ENCODE measurements around the gene VLDLR.

VLDLR gene

GRCh38 chr9:2664174-2665065 is 42.8 kb downstream of the VLDLR start:
- no peak overlapping the region for H3K27ac ChIP-seq (replicated peaks; ENCODE audit: low read length)
- H3K18ac ChIP-seq (ENCODE audit: low read length) = no peak overlapping the region
- no peak overlapping the region for H3K4ac ChIP-seq (ENCODE audit: low read length)
- H3K23ac ChIP-seq (ENCODE audit: low read depth, low read length, poor library complexity) = no peak overlapping the region
- H2BK15ac ChIP-seq (ENCODE audit: low read length) = no peak overlapping the region
- no CpG with 5 or more reads among the region's 4 CpGs for WGBS, 2 donors (ENCODE audit: extremely low coverage in 2 of 2, insufficient read length in 2 of 2, insufficient replicate concordance in 1 of 2)
- peaks cover 0 to 2% of the 10 kb centered on the region in 2 donors for H3K4me1 ChIP-seq (ENCODE audit: control insufficient read depth in 2 of 2, insufficient read depth in 1 of 2, low read depth in 1 of 2, low read length in 2 of 2)
- H3K9me3 ChIP-seq (replicated peaks in 1 of 2; ENCODE audit: control insufficient read depth in 2 of 2, insufficient read depth in 1 of 2, low read depth in 1 of 2, low read length in 2 of 2) = peaks cover 2 to 14% of the 10 kb centered on the region in 2 donors
- H3K14ac ChIP-seq (ENCODE audit: low read length) = no peak overlapping the region
- H2BK5ac ChIP-seq (ENCODE audit: low read length) = no peak overlapping the region
- no peak overlapping the region for H4K91ac ChIP-seq (ENCODE audit: low read depth, low read length, poor library complexity)
- no peaks in the 10 kb centered on the region for H3K36me3 ChIP-seq (replicated peaks in 1 of 2; ENCODE audit: control insufficient read depth in 2 of 2, insufficient read depth in 2 of 2, low read length in 2 of 2)
- no peak overlapping the region for H4K8ac ChIP-seq (ENCODE audit: low read depth, low read length)
- no peak overlapping the region for H3K4me2 ChIP-seq (ENCODE audit: insufficient read depth, low read length, poor library complexity, severe bottlenecking)
- H3K9ac ChIP-seq (ENCODE audit: low read depth, low read length, poor library complexity) = no peak overlapping the region
- DNase-seq (ENCODE audit: low spot score) = no peak
- no peaks in the 10 kb centered on the region for H3K27me3 ChIP-seq (ENCODE audit: control insufficient read depth in 3 of 3, insufficient read depth in 3 of 3, low read depth in 1 of 3, low read length in 3 of 3)
- no peaks in the 10 kb centered on the region for H3K79me1 ChIP-seq (ENCODE audit: low read depth, low read length)
- no peak overlapping the region for H2AFZ ChIP-seq (ENCODE audit: low read length)
- no peak overlapping the region for H2BK12ac ChIP-seq (ENCODE audit: low read length)
- H2BK120ac ChIP-seq (ENCODE audit: low read depth, low read length) = no peak overlapping the region
- H3K4me3 ChIP-seq (ENCODE audit: low read length in 2 of 2) = no peak overlapping the region
- no peak overlapping the region for H2AK5ac ChIP-seq (ENCODE audit: low read depth, low read length)

DNA sequence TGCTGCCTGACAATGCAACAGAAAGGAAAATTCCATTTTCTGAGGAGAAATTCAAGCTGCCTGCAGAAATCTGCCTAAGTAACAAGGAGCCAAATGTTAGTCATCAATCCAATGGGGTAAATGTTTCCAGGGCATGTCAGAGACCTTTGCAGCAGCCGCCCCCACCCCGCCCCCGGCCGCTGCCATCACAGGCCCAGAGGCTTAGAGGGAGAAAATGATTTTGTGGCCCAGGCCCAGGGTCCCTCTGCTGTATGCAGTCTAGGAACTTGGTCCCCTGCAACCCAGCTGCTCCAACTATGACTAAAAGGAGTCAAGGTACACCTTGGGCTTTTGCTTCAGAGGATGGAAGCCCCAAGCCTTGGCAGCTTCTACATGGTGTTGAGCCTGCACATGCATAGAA is 45.0 kb downstream of the VLDLR start:
- no CpG with 5 or more reads among the region's 4 CpGs for WGBS, 2 donors (ENCODE audit: extremely low coverage in 2 of 2, insufficient read length in 2 of 2, insufficient replicate concordance in 1 of 2)

GRCh38 chr9:2673161-2673560 is 51.6 kb downstream of the VLDLR start:
- Histone ChIP-seq H3K4me1 (ENCODE audit: control insufficient read depth in 2 of 2, insufficient read depth in 1 of 2, low read depth in 1 of 2, low read length in 2 of 2) (no peaks in the 10 kb centered on the region), H4K91ac (ENCODE audit: low read depth, low read length, poor library complexity) (no peak overlapping the region), H3K36me3 (replicated peaks in 1 of 2; ENCODE audit: control insufficient read depth in 2 of 2, insufficient read depth in 2 of 2, low read length in 2 of 2) (no peaks in the 10 kb centered on the region), H3K4me2 (ENCODE audit: insufficient read depth, low read length, poor library complexity, severe bottlenecking) (no peak overlapping the region), H3K4me3 (ENCODE audit: low read length in 2 of 2) (no peak overlapping the region), H3K27me3 (ENCODE audit: control insufficient read depth in 3 of 3, insufficient read depth in 3 of 3, low read depth in 1 of 3, low read length in 3 of 3) (no peaks in the 10 kb centered on the region), H3K18ac (ENCODE audit: low read length) (no peak overlapping the region), H2AFZ (ENCODE audit: low read length) (no peak overlapping the region), H2AK5ac (ENCODE audit: low read depth, low read length) (no peak overlapping the region), H3K14ac (ENCODE audit: low read length) (no peak overlapping the region), H3K79me1 (ENCODE audit: low read depth, low read length) (no peaks in the 10 kb centered on the region), H3K9me3 (replicated peaks in 1 of 2; ENCODE audit: control insufficient read depth in 2 of 2, insufficient read depth in 1 of 2, low read depth in 1 of 2, low read length in 2 of 2) (no peaks in the 10 kb centered on the region), H2BK15ac (ENCODE audit: low read length) (no peak overlapping the region), H3K27ac (replicated peaks; ENCODE audit: low read length) (no peak overlapping the region), H2BK12ac (ENCODE audit: low read length) (no peak overlapping the region), H3K23ac (ENCODE audit: low read depth, low read length, poor library complexity) (no peak overlapping the region), H3K9ac (ENCODE audit: low read depth, low read length, poor library complexity) (no peak overlapping the region), H2BK5ac (ENCODE audit: low read length) (no peak overlapping the region), H4K8ac (ENCODE audit: low read depth, low read length) (no peak overlapping the region), H2BK120ac (ENCODE audit: low read depth, low read length) (no peak overlapping the region), H3K4ac (ENCODE audit: low read length) (no peak overlapping the region)
- DNase-seq (ENCODE audit: low spot score) = no peak
- no CpG with 5 or more reads among the region's 3 CpGs for WGBS, 2 donors (ENCODE audit: extremely low coverage in 2 of 2, insufficient read length in 2 of 2, insufficient replicate concordance in 1 of 2)

More for the DNA sequence above, 45.0 kb downstream of the VLDLR start:
- Histone ChIP-seq H3K9ac (ENCODE audit: low read depth, low read length, poor library complexity) (no peak overlapping the region), H2AK5ac (ENCODE audit: low read depth, low read length) (no peak overlapping the region), H3K18ac (ENCODE audit: low read length) (no peak overlapping the region), H3K4me1 (ENCODE audit: control insufficient read depth in 2 of 2, insufficient read depth in 1 of 2, low read depth in 1 of 2, low read length in 2 of 2) (peaks cover 0 to 2% of the 10 kb centered on the region in 2 donors), H2BK15ac (ENCODE audit: low read length) (no peak overlapping the region), H3K4me3 (ENCODE audit: low read length in 2 of 2) (no peak overlapping the region), H3K9me3 (replicated peaks in 1 of 2; ENCODE audit: control insufficient read depth in 2 of 2, insufficient read depth in 1 of 2, low read depth in 1 of 2, low read length in 2 of 2) (peaks cover 2 to 14% of the 10 kb centered on the region in 2 donors), H3K27ac (replicated peaks; ENCODE audit: low read length) (no peak overlapping the region), H3K79me1 (ENCODE audit: low read depth, low read length) (no peaks in the 10 kb centered on the region), H2BK120ac (ENCODE audit: low read depth, low read length) (no peak overlapping the region), H3K4me2 (ENCODE audit: insufficient read depth, low read length, poor library complexity, severe bottlenecking) (no peak overlapping the region), H2BK5ac (ENCODE audit: low read length) (no peak overlapping the region), H3K27me3 (ENCODE audit: control insufficient read depth in 3 of 3, insufficient read depth in 3 of 3, low read depth in 1 of 3, low read length in 3 of 3) (no peaks in the 10 kb centered on the region), H3K36me3 (replicated peaks in 1 of 2; ENCODE audit: control insufficient read depth in 2 of 2, insufficient read depth in 2 of 2, low read length in 2 of 2) (no peaks in the 10 kb centered on the region), H3K23ac (ENCODE audit: low read depth, low read length, poor library complexity) (no peak overlapping the region), H2AFZ (ENCODE audit: low read length) (no peak overlapping the region), H3K4ac (ENCODE audit: low read length) (no peak overlapping the region), H3K14ac (ENCODE audit: low read length) (no peak overlapping the region), H2BK12ac (ENCODE audit: low read length) (no peak overlapping the region), H4K91ac (ENCODE audit: low read depth, low read length, poor library complexity) (no peak overlapping the region), H4K8ac (ENCODE audit: low read depth, low read length) (no peak overlapping the region)
- DNase-seq (ENCODE audit: low spot score) = no peak

GRCh38 chr9:2674141-2674824 is 52.7 kb downstream of the VLDLR start:
- Histone ChIP-seq H2BK5ac (ENCODE audit: low read length) (no peak overlapping the region), H3K14ac (ENCODE audit: low read length) (no peak overlapping the region), H3K27me3 (ENCODE audit: control insufficient read depth in 3 of 3, insufficient read depth in 3 of 3, low read depth in 1 of 3, low read length in 3 of 3) (no peaks in the 10 kb centered on the region), H3K9ac (ENCODE audit: low read depth, low read length, poor library complexity) (no peak overlapping the region), H3K23ac (ENCODE audit: low read depth, low read length, poor library complexity) (no peak overlapping the region), H3K79me1 (ENCODE audit: low read depth, low read length) (no peaks in the 10 kb centered on the region), H2AFZ (ENCODE audit: low read length) (no peak overlapping the region), H3K4me1 (ENCODE audit: control insufficient read depth in 2 of 2, insufficient read depth in 1 of 2, low read depth in 1 of 2, low read length in 2 of 2) (no peaks in the 10 kb centered on the region), H3K4me3 (ENCODE audit: low read length in 2 of 2) (no peak overlapping the region), H2AK5ac (ENCODE audit: low read depth, low read length) (no peak overlapping the region), H4K8ac (ENCODE audit: low read depth, low read length) (no peak overlapping the region), H2BK12ac (ENCODE audit: low read length) (no peak overlapping the region), H3K9me3 (replicated peaks in 1 of 2; ENCODE audit: control insufficient read depth in 2 of 2, insufficient read depth in 1 of 2, low read depth in 1 of 2, low read length in 2 of 2) (no peaks in the 10 kb centered on the region), H3K4ac (ENCODE audit: low read length) (no peak overlapping the region), H3K36me3 (replicated peaks in 1 of 2; ENCODE audit: control insufficient read depth in 2 of 2, insufficient read depth in 2 of 2, low read length in 2 of 2) (no peaks in the 10 kb centered on the region), H3K18ac (ENCODE audit: low read length) (no peak overlapping the region), H3K27ac (replicated peaks; ENCODE audit: low read length) (no peak overlapping the region), H2BK15ac (ENCODE audit: low read length) (no peak overlapping the region), H2BK120ac (ENCODE audit: low read depth, low read length) (no peak overlapping the region), H3K4me2 (ENCODE audit: insufficient read depth, low read length, poor library complexity, severe bottlenecking) (no peak overlapping the region), H4K91ac (ENCODE audit: low read depth, low read length, poor library complexity) (no peak overlapping the region)
- no peak for DNase-seq (ENCODE audit: low spot score)
- no CpG with 5 or more reads among the region's 9 CpGs for WGBS, 2 donors (ENCODE audit: extremely low coverage in 2 of 2, insufficient read length in 2 of 2, insufficient replicate concordance in 1 of 2)

Data from neuronal stem cell (in vitro differentiated cells).